Ovary (tissue), 3 donors: ENCODE results near the gene NOD2.

Experiments
- EP300 ChIP-seq: sonication (generic); formaldehyde crosslinking; IDR thresholded peaks from one replicate; pipeline ENCODE4 v1.6.1; 2017; ENCODE audit warnings: antibody characterized with exemption
- POLR2A ChIP-seq: fragments of 450-650 bp; IDR thresholded peaks from one replicate; pipeline ENCODE4 v1.6.1; 2017; ENCODE audit warnings: antibody characterized with exemption, mild to moderate bottlenecking, moderate library complexity
- TF ChIP-seq, protein P1 (sequence below), 3 donors: fragments of 450-650 bp in 2 of 3; fragments of 200-600 bp in 1 of 3; IDR thresholded peaks; one replicate each; pipeline versions ENCODE4 v1.5.1 to v1.8.0; 2016 to 2022; ENCODE audit warnings: antibody characterized with exemption in 3 of 3, mild to moderate bottlenecking in 1 of 3
- donor health status: DM: no; HTN: no; CAD: no.

DNA sequence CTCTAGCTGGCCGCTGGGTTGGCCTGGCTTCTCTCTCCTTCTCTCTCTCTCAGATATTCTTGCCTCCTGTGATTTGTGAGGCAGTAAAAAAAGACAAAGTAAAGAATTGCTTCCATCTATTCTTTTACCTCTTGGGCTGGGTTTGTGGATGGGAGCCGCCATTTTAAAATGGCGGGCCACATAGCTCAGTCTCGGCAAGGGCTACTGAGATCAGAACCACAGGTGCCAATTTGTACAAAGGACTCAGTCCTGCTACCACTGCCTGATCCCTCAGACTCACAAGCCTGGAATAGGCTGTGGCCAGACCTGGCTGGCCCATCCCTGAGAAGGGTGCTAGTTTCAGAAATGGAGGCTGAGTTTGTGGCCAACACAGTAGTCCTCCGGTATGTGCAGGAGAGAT is 24.1 kb downstream of the NOD2 start:
- TF ChIP-seq, protein P1, sequence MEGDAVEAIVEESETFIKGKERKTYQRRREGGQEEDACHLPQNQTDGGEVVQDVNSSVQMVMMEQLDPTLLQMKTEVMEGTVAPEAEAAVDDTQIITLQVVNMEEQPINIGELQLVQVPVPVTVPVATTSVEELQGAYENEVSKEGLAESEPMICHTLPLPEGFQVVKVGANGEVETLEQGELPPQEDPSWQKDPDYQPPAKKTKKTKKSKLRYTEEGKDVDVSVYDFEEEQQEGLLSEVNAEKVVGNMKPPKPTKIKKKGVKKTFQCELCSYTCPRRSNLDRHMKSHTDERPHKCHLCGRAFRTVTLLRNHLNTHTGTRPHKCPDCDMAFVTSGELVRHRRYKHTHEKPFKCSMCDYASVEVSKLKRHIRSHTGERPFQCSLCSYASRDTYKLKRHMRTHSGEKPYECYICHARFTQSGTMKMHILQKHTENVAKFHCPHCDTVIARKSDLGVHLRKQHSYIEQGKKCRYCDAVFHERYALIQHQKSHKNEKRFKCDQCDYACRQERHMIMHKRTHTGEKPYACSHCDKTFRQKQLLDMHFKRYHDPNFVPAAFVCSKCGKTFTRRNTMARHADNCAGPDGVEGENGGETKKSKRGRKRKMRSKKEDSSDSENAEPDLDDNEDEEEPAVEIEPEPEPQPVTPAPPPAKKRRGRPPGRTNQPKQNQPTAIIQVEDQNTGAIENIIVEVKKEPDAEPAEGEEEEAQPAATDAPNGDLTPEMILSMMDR (IDR thresholded peaks at IDR 0.05), result no peak
- TF ChIP-seq EP300 (no peak), POLR2A (no peak)
